Fibroblast of skin of left biceps (primary cell): Measurements from ENCODE around the gene ME2.
A peak's percentile ranks its signal among the peaks of the same experiment; 100 is the strongest.
"Not testable (repeated sequence)": the region's sequence is repeated elsewhere in the genome, so short reads cannot be mapped to it uniquely, and the experiment has no call there.

ENCODE experiments used
- DNase-seq, 2 experiments: peaks; one replicate each; pipeline ENCODE4 v3.0.0-alpha.2; 2013; ENCODE audit warnings: low read depth in 2 of 2

ME2 gene

DNA sequence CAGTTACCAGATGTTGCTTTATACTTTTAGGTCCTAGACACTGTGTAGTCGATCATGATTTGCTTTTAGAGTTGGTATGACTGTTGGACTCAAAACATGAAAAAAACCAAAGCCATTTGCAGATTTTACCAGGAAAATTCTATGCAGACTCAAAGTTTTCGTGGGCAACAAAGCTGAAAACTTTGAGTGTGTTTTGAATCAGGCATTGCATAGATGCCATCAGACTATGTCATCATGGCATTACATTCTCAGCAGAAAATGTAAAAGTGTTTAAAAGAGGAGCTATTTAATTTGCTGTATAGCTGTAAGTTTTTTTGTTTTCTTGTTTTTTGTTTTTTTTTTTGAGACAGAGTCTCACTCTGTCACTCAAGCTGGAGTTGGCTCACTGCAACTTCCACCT, 45.5 kb downstream of the ME2 start:
- no peak for DNase-seq

DNA sequence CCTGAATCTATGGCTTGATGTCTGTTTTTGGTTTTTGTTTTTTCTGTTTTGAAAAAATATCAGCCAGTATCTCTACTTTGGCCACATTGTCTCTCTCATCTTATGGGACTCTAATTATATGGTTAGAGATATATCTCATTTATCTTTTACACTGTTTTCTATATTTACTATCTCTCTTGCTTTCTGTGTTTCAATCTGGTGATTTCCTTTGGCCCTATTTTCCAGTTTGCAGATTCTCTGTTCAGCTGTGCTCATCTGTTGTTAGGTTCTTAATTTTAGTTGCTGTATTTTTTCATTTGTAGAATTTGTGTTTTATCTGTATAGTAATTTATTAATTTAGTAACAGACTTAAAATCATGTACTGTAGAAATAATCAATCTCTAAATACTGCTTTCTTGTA, 47.6 kb downstream of the ME2 start:
- DNase-seq = no peak

DNA sequence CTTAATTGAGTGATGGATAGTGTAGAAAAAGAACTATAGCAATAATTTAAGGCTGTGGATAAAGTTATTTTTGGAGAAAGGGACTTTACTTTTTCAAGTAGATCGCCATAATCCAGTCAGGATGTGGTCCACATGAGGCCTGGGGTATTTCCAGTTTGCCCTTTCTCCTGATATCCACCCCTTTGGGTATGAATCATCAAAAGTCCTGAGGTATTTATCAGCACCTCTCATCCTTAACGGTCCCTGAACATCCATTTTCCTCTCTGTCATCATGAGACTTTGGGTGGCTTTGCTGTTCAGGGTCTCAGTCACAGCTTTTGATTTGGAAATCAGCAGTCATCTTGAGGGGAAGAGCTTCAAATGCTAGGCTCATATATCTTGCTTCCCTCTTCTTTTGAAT, 49.6 kb downstream of the ME2 start:
- DNase-seq = no peak

DNA sequence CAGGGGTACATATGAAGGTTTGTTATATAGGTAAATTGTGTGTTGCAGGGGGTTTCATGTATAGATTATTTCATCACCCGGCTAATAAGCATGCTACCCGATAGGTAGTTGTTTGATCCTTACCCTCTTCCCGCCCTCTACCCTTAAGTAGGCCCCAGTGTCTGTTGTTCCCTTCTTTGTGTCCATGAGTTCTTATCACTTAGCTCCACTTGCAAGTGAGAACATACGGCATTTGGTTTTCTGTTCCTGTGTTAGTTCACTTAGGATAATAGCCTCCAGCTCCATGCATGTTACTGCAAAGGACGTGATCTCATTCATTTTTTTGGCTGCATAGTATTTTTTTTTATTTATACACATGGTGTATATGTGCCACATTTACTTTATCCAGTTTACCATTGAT, 54.8 kb downstream of the ME2 start:
- no peak for DNase-seq

DNA sequence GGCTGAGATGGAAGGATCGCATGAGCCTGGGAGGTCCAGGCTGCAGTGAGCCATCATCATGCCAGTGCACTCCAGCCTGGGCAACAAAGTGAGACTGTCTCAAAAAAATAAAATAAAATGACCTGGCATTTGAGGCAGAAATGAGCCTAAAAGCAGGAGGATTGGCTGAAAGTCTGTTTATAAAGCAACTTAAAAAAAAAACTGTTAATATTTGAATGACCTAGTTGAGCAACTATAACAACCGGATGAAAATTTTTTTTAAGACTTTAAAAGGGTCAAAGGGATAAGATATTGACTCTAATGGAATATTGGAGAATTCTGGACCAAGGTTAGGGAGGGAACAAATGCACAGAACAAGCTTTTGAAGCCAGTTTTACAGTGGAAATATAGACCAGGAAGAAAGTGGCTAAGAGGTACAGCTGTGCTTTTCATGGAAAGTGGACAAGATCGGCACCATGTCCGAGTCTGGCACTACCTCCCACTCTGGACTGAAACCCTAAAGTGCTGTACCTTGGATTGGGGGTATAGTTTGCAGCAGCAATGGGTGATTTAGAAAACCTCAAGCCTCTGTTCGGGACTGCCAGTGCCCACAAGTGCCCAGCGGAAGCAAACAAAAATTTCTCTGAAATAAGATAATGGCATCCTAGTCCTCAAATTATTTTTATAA, 55.8 kb downstream of the ME2 start:
- no peak for DNase-seq

DNA sequence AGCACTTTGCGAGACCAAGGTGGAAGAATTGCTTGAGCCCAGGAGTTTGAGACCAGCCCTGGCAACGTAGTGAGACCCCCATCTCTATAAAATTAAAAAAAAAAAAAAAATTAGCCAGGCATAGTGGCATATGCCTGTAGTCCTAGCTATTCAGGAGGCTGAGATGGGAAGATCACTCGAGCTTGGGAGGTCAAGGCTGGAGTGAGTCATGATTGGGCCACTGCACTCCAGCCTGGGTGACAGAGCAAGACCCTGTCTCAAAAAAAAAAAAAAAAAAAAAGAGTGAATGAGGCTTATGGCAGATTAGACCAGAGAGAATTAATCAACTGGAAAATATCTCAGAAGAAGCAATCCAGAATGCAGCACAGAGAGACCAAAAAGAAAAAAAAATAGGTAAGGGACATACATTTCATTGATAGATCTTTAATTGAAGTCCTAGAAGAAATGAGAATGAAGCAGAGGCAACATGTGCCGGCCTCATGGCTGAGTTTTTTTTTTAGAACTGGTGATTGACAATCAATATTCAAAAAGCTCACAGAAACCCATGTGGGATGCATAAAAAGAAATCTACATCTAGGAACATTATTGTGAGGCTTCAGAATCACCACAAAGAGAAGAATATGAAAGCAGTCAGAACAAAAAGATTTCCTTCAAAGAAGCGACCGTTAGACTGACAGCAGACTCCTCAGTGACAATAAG, 56.7 kb downstream of the ME2 start:
- no peak for DNase-seq

- DNase-seq = no peak
These were observed 58.3 kb downstream of the ME2 start for GRCh38 chr18:50937183-50937582.

DNA sequence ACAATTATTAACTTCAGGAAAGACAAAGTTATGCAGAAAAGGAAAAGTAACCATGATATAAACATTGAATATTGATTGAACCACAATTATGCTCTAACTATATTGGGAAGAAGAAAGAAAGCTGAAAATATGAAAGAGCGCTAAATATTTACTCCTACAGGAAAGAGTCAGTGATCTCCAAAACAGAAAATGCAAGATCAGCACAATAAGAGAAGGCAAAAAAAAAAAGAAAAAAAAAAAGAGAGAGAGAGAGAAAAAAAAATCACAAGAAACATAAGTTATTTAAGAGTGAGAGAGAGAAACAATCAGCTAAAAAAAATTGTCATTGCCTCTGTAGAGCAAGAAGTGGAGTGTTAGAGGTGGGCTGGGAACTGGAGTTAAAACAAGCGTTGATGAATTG, 60.0 kb downstream of the ME2 start:
- DNase-seq = no peak

DNA sequence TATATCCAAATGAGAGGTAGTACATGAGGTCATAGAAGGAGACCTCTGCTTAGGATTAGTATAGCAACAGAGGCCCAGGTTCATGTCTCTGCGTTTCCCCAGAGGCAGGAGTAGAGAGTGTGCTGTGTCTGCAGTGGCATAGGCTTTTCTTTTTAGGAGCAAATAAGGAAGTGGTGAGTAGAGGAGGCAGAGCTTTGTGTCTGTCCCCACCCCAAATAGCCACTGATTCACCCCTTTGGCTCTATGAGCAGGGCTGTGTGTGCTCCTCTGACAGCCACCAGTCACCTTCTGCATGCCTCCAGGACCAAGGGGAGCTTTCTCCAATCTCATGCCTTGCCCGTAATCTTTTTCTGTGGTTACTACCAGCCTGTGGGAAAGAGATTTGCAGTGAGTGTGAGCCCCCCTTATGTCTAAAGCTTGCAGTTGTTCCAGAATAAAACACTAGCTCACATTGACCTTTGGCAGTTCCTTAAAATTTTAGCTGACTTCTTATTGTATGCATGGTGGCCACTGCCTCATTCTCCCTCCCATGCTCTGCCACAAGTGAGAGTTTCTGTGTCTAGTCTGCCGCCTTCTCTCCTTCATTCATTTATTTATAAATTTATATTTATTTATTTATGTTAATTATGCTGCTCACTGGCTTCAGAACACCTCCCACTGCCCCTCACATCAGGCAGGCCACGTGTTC, 65.5 kb downstream of the ME2 start:
- DNase-seq = no peak

DNA sequence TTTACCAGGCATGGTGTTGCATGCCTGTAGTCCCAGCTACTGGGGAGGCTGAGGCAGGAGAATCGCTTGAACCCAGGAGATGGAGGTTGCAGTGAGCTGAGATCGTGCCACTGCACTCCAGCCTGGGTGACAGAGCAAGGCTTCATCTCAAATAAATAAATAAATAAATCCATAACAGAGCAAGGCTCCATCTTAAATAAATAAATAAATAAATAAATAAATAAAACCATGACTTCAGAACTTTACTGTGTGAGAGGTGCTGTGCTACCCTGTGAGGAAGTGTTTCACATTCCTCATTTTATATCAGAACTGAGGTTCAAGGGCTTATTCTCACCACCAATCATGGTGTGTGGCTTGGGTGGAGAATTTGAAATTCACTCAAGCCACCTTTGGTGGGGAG, 67.0 kb downstream of the ME2 start:
- not testable (repeated sequence) for DNase-seq

GRCh38 chr18:50947899-50948298, 69.0 kb downstream of the ME2 start:
- DNase-seq = no peak

GRCh38 chr18:50949185-50949584, 70.3 kb downstream of the ME2 start:
- DNase-seq = no peak

DNA sequence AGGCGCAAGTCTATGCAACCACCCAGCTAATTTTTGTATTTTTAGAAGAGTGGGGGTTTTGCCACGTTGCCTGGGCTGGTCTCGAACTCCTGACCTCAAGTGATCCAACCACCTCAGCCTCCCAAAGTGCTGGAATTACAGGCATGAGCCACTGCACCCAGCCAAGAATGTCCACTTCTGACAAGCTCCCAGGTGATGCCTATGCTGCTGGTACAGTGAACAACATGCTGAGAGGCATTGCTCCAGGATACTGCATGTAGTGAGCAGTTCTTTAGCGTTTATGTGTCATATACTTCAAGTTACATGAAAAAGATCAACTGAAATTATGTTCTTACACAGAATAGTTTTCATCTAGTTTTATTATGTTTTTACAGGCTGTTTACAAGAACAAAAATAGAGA, 71.7 kb downstream of the ME2 start:
- no peak for DNase-seq

DNA sequence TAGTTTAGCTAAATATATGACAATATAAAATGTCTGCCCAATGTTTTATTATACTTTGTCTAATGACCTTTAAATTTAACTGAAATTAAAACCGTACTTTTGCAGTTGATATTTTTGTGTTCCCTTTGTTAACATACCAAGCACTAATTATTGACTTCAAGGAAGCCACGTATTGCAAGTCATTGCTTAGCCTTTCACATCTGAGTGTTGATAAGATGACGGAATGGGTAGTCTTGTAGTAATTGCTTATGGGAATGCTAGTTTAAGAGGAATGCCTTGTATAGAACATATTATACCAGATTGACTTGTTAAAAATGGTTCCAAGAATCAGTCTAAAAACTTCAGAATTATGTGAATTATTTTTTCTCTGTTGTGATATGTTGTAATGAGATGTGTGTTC, 74.9 kb downstream of the ME2 start:
- no peak for DNase-seq

- no peak for DNase-seq
These were observed 76.3 kb downstream of the ME2 start for GRCh38 chr18:50955253-50955652.

- DNase-seq = no peak
These were observed 77.2 kb downstream of the ME2 start for GRCh38 chr18:50956116-50956515.

- no peak for DNase-seq
These were observed 83.1 kb downstream of the ME2 start for GRCh38 chr18:50961974-50962373.

DNA sequence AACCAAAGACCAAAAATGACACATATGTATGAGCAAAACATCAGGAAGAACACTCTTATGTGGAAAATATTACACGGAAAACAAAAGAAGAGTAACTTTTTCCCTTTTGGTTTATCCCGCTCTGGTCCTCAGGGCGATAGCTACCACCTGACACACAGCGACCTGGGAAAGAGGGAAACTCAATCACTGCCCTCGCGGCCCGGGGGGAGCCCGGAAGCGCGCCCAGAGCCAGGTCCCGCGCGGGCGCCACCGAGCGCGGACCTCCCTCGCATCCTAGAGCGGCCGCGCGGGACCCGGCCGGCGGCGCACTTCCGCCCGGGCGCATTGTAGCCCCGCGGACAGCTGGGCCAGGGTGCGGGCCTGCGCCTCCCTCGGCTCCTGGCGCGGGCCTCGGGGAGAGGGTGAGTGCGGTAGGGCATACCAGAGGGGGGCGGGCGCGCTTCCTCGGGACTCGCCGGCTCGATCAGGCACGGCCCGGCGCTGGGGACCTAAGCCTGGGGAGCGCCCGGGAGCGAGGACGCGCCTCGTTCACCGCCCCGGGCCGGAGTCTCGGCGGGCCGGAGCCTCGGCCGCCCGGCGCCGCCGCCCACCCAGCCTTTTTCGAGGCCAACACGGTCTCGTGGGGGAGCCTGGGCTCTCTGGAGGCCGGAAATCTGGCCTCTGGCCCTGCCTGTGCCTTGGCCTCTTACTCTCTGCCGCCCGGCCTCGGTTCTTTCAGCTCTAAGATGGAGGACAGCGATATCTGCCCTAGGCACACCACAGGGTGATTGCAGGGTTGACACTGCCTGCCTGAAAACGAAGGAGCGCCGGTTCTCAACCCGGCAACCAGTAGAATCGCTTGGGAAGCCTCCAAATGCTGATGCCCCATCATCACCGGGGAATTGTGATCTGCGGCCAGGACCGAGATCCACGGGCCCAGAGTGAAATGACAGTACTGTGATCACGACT, 89.1 kb downstream of the ME2 start, which contains the start of gene ELAC1:
ELAC1 (plus strand) TSS at position 327 of the 948 bp plus-strand sequence. CDS start 6,365 bp downstream, outside the sequence.
- DNase-seq = peak; percentile 53 to 55

DNA sequence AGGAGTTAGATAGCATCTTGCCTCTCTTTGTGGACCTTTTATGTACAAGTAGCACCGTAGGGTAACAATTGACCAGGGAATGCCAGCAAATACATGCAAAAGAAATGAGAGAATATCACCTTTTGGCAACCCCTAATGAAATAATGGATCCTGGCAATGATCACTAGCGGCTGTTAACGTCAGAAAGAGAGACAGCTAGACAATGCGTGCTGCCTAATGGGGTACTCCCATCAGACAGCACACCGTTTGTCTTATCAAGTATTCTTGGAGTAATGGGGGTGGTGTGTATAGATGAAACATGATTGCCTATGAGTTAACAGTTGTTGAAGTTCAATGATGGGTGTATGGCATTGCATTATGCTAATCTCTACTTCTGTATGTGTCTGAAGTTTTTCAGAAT, 90.5 kb downstream of the ME2 start:
- DNase-seq = no peak

DNA sequence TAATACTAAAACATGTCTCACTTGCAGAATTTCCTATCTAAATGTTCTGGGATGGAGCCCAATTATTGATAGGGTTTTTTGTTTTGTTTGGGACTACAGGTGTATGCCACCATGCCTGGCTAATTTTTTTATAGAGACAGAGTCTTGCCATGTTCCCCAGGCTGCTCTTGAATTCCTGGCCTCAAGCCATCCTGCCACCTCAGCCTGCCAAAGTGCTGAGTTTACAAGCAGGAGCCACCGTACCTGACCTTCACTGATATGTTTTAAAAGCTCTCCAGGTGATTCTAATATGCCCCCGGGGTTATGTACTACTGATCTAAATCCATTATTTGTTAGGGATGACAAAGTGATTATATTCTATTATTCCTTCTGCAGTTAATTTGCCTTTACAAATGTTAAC, 91.1 kb downstream of the ME2 start:
- no peak for DNase-seq

GRCh38 chr18:50972404-50972803, 93.5 kb downstream of the ME2 start:
- DNase-seq = not testable (repeated sequence)
